Heart right ventricle (tissue), 16 donors: ENCODE results near the gene CHURC1. TPM values are rescaled to one million over a fixed set of nuclear protein-coding genes. Genes with fewer than 3 reads are reported as not detected.

Experiments
- ATAC-seq, 8 donors: fragments of 200-7000 bp; cut with Tn5 transposase; one replicate each; pipeline ENCODE4 v1.9.1; 2020; ENCODE audit warnings: mild to moderate bottlenecking in 8 of 8, moderate library complexity in 8 of 8, moderate number of reproducible peaks in 1 of 8
- DNase-seq, 2 donors: peaks; one replicate each; pipeline ENCODE4 v3.0.0-alpha.2; 2020
- H3K27ac ChIP-seq, 10 donors: fragments of 200-600 bp; sonication (generic) in 2 of 10; one replicate each; pipeline versions ENCODE4 v1.5.0 to v1.8.0; 2020 to 2022; ENCODE audit warnings: mild to moderate bottlenecking in 3 of 10
- H3K27me3 ChIP-seq, 7 donors: fragments of 200-600 bp; one replicate each; pipeline ENCODE4 v1.8.0; 2021 to 2022; ENCODE audit warnings: mild to moderate bottlenecking in 2 of 7
- H3K36me3 ChIP-seq, 9 donors: fragments of 200-600 bp; sonication (generic) in 1 of 9; one replicate each; pipeline versions ENCODE4 v1.5.0 to v1.8.0; 2020 to 2022; ENCODE audit warnings: mild to moderate bottlenecking in 2 of 9
- H3K4me1 ChIP-seq, 9 donors: fragments of 200-600 bp; sonication (generic) in 1 of 9; one replicate each; pipeline versions ENCODE4 v1.5.0 to v1.8.0; 2020 to 2022; ENCODE audit warnings: mild to moderate bottlenecking in 4 of 9
- H3K4me3 ChIP-seq, 10 donors: fragments of 200-600 bp; sonication (generic) in 2 of 10; one replicate each; pipeline versions ENCODE4 v1.5.0 to v1.8.0; 2020 to 2022; ENCODE audit warnings: mild to moderate bottlenecking in 7 of 10, moderate library complexity in 2 of 10
- H3K9me3 ChIP-seq, 11 donors: fragments of 200-600 bp in 10 of 11; sonication (generic) in 2 of 11; one replicate each; pipeline versions ENCODE4 v1.5.0 to v1.8.0; 2013 to 2022; ENCODE audit warnings: mild to moderate bottlenecking in 2 of 11, control low read depth in 1 of 11, moderate library complexity in 1 of 11
- WGBS, 2 donors: extraction: QIAGEN DNeasy Blood & Tissue Kit; methylation state at CpG; one replicate each; pipeline ENCODE4 v1.1.7; 2013; ENCODE audit warnings: inconsistent platforms in 1 of 2; 5-methylcytosine and 5-hydroxymethylcytosine counted together
- intact Hi-C, 10 donors: fragments of 100-400 bp; cut with DNase I; formaldehyde crosslinking; loops; one replicate each; pipeline versions ENCODE4 v1.11.1 to v1.14.2; 2022
- polyA plus RNA-seq, 2 donors: library from polyadenylated mRNA; stranded (reverse); fragments of 200-250 nt; gene quantifications; one replicate each; pipeline ENCODE4 v1.2.3, GENCODE V29; 2013
- total RNA-seq, 10 donors: library from RNA; stranded (reverse); fragmentation: NEBNext Ultra II Directional in 3 of 10; extraction: Animal tissue kit (Norgen Biotek cat#: 25700) in 3 of 10; gene quantifications; one replicate each; pipeline versions ENCODE4 v1.2.1 to v1.2.4, GENCODE V29; 2021 to 2023
- TF ChIP-seq, protein P1 (sequence below), 9 donors: fragments of 200-600 bp; sonication (generic) in 2 of 9; IDR thresholded peaks; one replicate each; pipeline versions ENCODE4 v1.5.0 to v1.8.0; 2021 to 2022; ENCODE audit warnings: antibody characterized with exemption in 9 of 9, mild to moderate bottlenecking in 5 of 9, moderate library complexity in 1 of 9
- donor health status: Arrhythmogenic right ventricular cardiomyopathy.
- donor health status: ischemic (EF 13 %, LVEDD 7.1; RV severe dilation, severe dysfunction).
- donor health status: healthy with polysubstance abuse.
- donor health status: DM: no; HTN: yes; CAD: no.
- donor health status: DM: no; HTN: no; CAD: no.
- donor health status: ischemic (EF 25% LVEDD 6.9; RV normal size, moderate dysfunction).
- donor health status: ischemic (EF 25% LVEDD 5.7; RV mildly dilated, moderate dysfunction).
- donor health status: healthy.
- donor health status: DM: yes; HTN: yes; CAD: no.
- donor health status: Ischemic cardiomyopathy.
- donor health status: ischemic (EF 35%, LVEDD 5.7; RV mildly dilated, moderate dysfunction).
- donor health status: nonischemic (EF 11% LVEDD 7.7; RV severe dilation, severe dysfunction).
- donor health status: DM: yes; HTN: yes; CAD: no.
- donor health status: PGD.
- donor health status: ischemic (EF 29% LVEDD 5.4; RV normal size, mild dysfunction).
- donor health status: nonischemic (EF 23%, LVEDD 6.1; RV moderate dilation, normal function).

Gene CHURC1
- total and polyA plus RNA-seq, 12 donors, result 46.2 to 98.8 (median 70.4) TPM

DNA sequence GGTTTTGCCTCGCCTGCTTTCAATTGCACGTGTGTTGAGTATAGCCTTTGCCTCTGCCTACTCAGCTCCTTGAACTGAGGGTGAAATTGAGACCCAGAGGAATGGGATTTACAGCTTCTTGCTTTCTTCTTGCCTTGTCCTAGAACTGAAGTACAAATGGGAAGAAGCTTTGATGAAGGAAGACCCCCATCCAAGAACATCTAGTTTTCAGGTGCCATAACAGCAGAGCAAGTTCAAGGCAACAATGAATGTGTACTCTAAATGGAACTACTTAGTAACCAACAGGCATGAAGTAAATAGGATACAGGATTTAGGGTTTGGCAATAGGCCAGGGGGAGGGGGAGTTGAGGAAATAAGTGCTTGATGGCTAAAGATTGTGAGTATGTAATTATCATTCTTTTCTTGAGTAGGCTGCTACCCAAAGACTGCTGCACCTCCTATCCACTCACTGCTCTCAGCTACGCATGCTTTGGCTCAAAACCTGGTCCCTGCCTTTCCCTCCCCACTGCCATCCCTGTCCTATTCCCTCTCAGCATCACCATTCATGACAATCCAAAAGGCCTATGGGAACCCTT, 26.2 kb downstream of the CHURC1 start:
- Histone ChIP-seq H3K4me3 (no peak overlapping the region), H3K27me3 (no peaks in the 10 kb centered on the region), H3K9me3 (no peaks in the 10 kb centered on the region), H3K36me3 (peaks cover 0 to 79% (median 0%) of the 10 kb centered on the region in 9 donors), H3K27ac (no peak overlapping the region), H3K4me1 (peaks cover 0 to 30% (median 14%) of the 10 kb centered on the region in 9 donors)
- DNase-seq (no peak), ATAC-seq (no peak)
- 95 to 97% methylated on average over 3 of the region's 3 CpGs for WGBS, 2 donors
- intact Hi-C loops, result no loop called here
- TF ChIP-seq, protein P1, sequence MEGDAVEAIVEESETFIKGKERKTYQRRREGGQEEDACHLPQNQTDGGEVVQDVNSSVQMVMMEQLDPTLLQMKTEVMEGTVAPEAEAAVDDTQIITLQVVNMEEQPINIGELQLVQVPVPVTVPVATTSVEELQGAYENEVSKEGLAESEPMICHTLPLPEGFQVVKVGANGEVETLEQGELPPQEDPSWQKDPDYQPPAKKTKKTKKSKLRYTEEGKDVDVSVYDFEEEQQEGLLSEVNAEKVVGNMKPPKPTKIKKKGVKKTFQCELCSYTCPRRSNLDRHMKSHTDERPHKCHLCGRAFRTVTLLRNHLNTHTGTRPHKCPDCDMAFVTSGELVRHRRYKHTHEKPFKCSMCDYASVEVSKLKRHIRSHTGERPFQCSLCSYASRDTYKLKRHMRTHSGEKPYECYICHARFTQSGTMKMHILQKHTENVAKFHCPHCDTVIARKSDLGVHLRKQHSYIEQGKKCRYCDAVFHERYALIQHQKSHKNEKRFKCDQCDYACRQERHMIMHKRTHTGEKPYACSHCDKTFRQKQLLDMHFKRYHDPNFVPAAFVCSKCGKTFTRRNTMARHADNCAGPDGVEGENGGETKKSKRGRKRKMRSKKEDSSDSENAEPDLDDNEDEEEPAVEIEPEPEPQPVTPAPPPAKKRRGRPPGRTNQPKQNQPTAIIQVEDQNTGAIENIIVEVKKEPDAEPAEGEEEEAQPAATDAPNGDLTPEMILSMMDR (IDR thresholded peaks at IDR 0.05), result no peak

DNA sequence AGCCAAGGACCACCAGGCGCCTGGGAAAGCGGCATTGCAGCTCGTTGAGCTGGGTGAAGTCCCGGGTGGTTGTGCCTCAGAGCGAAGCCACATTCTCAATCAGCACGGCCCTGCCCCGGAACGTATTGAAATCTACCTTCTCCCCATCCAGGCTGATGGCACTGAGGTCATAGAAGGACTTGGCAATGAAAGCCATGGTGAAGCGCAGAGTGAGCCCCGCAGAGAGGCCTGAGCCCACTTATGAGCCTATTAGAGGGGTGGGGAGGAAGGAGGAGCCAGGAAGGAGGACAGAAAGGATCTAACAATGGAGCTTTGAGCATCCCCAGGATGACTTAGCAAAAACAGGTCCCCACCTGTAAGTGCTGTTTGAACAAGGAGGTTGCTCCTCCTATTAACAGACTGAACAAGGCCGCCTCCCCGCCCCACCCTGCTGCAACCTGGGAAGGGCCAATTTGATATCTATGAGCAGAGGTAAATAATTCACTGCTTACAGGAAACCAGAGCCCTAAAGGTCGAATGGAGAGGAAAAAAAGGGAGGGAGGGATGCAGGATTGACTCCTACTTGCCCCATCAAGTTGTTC, 28.4 kb downstream of the CHURC1 start, which contains the start of gene GPX2:
Gene GPX2, minus strand, starts transcription at position 215 of the 581 bp plus-strand sequence. Its CDS starts 19 bp downstream, at position 196.
- ATAC-seq (no peak), DNase-seq (no peak)
- H3K4me3 ChIP-seq, result no peak within 1 kb of the TSS
- no peaks in the 10 kb centered on the region for H3K27me3 ChIP-seq
- H3K9me3 ChIP-seq, result no peaks in the 10 kb centered on the region
- peaks cover 0 to 80% (median 0%) of the 10 kb centered on the region in 9 donors for H3K36me3 ChIP-seq
- intact Hi-C loops, result no loop called here
- WGBS, 2 donors, result 89% methylated on average over 13 of the region's 13 CpGs
- H3K27ac ChIP-seq, result no peak within 1 kb of the TSS
- H3K4me1 ChIP-seq, result peaks cover 0 to 11% (median under 1%) of the 10 kb centered on the region in 9 donors
- TF ChIP-seq, protein P1 (IDR thresholded peaks at IDR 0.05), result no peak

DNA sequence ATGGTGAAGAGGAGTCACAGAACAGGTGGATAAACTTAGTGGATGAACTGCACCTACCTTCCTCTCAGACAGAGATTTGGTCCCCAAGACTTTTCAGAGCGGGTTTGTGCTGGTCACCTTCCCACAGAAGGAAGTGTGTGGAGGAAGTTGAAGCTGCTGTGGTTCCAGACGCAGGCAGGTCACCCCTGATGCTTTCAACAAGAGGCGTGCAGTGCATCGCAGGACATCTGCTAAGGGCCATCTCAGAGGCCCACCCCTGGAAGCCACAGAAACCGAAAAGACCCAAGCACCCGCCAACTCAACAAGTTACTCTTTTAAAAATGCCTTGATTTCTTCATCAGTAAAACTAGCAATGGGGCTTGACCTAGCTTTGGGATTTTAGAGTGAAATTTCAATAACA, 29.3 kb downstream of the CHURC1 start:
- H3K36me3 ChIP-seq, result peaks cover 0 to 81% (median 5%) of the 10 kb centered on the region in 9 donors
- TF ChIP-seq, protein P1 (IDR thresholded peaks at IDR 0.05), result no peak
- intact Hi-C loops, result no loop called here

DNA sequence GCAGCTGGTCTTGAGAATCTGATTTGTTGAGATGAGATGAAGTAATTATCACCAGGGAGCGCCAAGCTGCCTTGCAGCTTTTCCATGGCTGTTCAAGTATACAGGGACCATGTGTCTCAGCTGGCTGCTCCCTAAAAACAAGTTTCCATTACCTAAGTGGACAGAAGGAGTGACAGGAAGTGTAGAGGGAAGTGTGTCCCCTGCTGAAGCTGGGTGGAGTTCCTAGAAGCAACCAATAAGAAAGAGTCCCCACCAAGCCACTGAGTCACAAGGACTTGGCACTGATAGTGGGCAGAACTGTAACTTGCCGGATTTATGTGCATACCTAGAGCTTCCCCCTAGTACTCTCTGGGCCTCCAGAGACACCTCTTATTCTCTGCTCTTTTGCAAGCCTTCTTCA, 29.8 kb downstream of the CHURC1 start:
- WGBS, 2 donors, result 77 to 93% methylated on average over 2 of the region's 2 CpGs
- ATAC-seq, result peak in 2 of 8 donors; percentile 37 to 39

More for the DNA sequence above, 29.3 kb downstream of the CHURC1 start:
- Histone ChIP-seq H3K27me3 (no peaks in the 10 kb centered on the region), H3K4me3 (no peak overlapping the region), H3K27ac (no peak overlapping the region), H3K9me3 (no peaks in the 10 kb centered on the region), H3K4me1 (peaks cover 0 to 15% (median 4%) of the 10 kb centered on the region in 9 donors)
- 83% methylated on average over 6 of the region's 6 CpGs for WGBS, 2 donors
- DNase-seq (no peak), ATAC-seq (no peak)

More for the DNA sequence above, 29.8 kb downstream of the CHURC1 start:
- DNase-seq, result no peak
- H3K27ac ChIP-seq, result no peak overlapping the region
- peaks cover 0 to 20% (median 9%) of the 10 kb centered on the region in 9 donors for H3K4me1 ChIP-seq
- TF ChIP-seq, protein P1 (IDR thresholded peaks at IDR 0.05), result no peak
- no peaks in the 10 kb centered on the region for H3K9me3 ChIP-seq
- no peak overlapping the region for H3K4me3 ChIP-seq
- intact Hi-C loops, result no loop called here
- peaks cover 0 to 81% (median 5%) of the 10 kb centered on the region in 9 donors for H3K36me3 ChIP-seq
- no peaks in the 10 kb centered on the region for H3K27me3 ChIP-seq
